ENCODE measurements around the gene FOXD4L4.
"Not testable (repeated sequence)": the region's sequence is repeated elsewhere in the genome, so short reads cannot be mapped to it uniquely, and the experiment has no call there.

The FOXD4L4 gene

GRCh38 chr9:65737096-65737564 lies at the start of gene FOXD4L4:
FOXD4L4 (plus strand) TSS chr9:65737146; CDS start chr9:65737146, 0 bp downstream.
- DNase-seq (ENCODE audit: low spot score) = not testable (repeated sequence)

DNA sequence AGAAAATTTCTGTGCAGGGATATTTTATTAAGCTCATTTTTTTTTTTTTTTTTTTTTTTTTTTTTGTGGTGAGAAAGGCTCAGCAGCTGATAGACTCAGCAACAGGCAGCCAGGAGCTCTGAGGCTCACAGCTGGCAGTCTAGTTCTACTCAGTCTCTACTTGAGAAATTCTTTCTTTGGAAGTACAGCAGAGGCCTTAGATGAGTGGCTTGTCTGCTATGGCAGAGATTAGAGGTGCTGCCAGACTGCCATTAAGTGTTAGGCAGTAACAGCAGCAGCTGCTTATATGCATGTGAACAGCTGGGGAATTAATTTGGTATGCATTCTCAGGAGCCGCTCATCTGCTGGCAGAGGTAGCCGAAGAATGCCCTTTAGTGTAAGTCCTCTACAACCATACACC lies 33.4 kb upstream of the FOXD4L4 start:
- DNase-seq (ENCODE audit: low spot score) = not testable (repeated sequence)

DNA sequence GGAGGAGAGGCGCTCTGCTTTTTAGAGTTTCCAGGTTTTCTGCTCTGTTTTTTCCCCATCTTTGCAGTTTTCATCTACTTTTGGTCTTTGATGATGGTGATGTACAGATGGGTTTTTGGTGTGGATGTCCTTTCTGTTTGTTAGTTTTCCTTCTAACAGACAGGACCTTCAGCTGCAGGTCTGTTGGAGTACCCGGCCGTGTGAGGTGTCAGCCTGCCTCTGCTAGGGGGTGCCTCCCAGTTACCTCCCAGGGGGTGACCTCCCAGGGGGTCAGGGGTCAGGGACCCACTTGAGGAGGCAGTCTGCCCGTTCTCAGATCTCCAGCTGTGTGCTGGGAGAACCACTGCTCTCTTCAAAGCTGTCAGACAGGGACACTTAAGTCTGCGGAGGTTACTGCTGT lies 22.5 kb upstream of the FOXD4L4 start:
- DNase-seq (ENCODE audit: low spot score) = not testable (repeated sequence)

- DNase-seq (ENCODE audit: low spot score) = not testable (repeated sequence)
Measured at GRCh38 chr9:65738133-65738532, 1.2 kb downstream of the FOXD4L4 start.

Data from HuH-7.5 (cell line).